COLO668 (cell line): ENCODE data around the gene SPATA16.
"Not testable (repeated sequence)": the region's sequence is repeated elsewhere in the genome, so short reads cannot be mapped to it uniquely, and the experiment has no call there.

Source experiments
- DNase-seq: peaks from one replicate; lab custom pipeline; 2025; ENCODE audit not compliant: unreplicated experiment; lab: John Stamatoyannopoulos, UW

Gene SPATA16, protein sequence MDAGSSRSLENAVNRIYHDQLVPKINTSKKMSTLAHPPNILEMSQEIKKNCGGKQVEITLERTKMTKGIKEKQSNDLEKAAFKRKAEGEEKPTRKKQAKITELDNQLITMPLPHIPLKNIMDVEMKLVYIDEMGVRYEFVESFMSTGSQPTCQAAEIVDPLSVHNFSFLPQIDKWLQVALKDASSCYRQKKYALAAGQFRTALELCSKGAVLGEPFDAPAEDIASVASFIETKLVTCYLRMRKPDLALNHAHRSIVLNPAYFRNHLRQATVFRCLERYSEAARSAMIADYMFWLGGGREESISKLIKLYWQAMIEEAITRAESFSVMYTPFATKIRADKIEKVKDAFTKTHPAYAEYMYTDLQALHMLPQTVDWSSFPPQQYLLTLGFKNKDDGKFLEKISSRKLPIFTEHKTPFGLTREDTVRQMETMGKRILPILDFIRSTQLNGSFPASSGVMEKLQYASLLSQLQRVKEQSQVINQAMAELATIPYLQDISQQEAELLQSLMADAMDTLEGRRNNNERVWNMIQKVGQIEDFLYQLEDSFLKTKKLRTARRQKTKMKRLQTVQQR

DNA sequence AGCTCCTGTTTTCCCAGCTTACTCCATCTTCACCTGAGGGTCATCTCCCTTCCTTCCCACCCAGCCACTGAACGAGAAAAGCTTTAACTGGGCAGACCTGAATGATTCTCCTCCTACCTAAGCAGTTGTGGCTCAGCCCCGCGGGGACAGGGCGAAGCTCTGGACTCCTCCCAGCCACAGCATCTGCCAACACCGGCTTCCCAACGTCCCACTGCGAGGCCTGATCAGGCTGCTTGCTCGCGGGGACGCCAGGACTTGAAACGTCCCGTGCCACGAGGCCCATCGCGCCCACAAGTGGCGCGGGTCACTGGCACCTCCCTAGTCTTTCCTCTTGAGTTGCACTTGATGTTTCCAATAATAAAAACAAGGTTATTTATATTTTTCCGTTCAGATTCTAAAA lies at the start of gene SPATA16:
Gene SPATA16 (minus strand): TSS at position 250 of the 400 bp plus-strand sequence. CDS start 23,504 bp downstream, outside the sequence.
- no peak for DNase-seq

DNA sequence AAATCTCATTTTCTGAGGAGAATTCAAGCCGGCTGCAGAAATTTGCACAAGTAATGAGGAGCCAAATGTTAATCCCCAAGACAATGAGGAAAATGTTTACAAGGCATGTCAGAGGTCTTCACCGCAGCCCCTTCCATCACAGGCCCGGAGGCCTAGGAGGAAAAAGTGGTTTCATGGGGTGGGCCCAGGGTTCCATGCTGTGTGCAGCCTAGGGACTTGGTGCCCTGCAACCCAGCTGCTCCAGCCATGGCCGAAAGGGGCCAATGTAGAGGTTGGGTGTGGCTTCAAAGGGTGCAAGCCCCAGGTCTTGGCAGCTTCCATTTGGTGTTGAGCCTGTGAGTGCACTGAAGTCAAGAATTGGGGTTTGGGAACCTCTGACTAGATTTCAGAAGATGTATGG lies 42.0 kb upstream of the SPATA16 start:
- not testable (repeated sequence) for DNase-seq

GRCh38 chr3:173173652-173174051 lies 32.6 kb upstream of the SPATA16 start:
- no peak for DNase-seq

- not testable (repeated sequence) for DNase-seq
Observed at GRCh38 chr3:173159139-173159538, 18.1 kb upstream of the SPATA16 start.

DNA sequence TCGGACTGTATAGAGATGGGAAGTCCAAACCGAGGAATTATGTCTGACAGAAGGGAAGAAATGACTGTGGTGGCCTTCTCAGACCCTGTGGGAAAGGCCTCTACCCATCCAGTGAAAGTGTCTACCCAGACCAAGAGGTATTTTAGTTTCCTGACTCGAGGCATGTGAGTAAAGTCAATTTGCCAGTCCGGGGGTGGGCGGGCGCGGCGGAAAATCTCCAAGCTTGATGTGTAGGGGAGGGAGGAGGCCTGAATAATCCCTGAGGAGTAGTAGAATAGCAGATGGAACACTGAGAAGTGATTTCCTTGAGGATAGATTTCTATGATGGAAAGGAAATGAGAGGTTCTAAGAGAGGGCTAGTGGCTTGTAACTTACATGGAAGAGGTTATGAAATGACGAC lies 15.5 kb upstream of the SPATA16 start:
- DNase-seq = not testable (repeated sequence)

DNA sequence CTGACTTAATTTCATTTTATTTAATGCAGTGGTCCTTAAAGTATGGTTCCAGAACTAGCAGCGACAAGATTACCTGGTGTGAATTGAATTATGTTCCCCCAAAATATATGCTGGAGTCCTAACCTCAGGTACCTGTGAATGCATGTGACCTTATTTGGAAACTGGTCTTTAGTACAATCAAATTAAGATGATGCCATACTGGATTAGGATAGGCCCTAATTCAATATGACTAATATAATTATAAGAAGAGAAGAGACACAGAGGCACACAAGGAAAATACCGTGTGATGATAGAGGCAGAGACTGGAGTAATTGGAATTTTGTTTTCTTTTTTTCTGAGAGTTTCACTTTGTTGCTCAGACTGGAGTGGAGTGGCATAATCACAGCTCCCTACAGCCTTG lies 12.6 kb upstream of the SPATA16 start:
- DNase-seq = no peak

DNA sequence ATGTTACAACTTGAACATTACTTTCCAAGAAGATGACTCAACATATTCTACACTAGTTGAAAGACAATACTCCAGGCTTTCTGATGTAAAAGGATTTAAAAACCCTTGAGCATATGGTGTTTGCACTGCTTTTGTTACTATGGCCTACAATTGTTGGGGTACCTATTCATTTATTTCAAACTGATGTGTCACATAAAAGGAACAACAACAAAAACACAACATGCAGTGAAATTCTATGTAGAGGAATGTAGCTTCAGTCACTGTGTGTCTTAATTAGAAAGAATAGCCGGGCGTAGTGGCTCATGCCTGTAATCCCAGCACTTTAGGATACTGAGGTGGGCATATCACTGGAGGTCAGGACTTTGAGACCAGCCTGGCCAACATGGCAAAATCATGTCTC lies 1.6 kb downstream of the SPATA16 start:
- no peak for DNase-seq

GRCh38 chr3:173138026-173138425 lies 3.0 kb downstream of the SPATA16 start:
- DNase-seq = no peak

- DNase-seq = no peak
Observed at GRCh38 chr3:173135059-173135458, 6.0 kb downstream of the SPATA16 start.

- DNase-seq = no peak
Observed at GRCh38 chr3:173128633-173129032, 12.4 kb downstream of the SPATA16 start.

- no peak for DNase-seq
Observed at GRCh38 chr3:173111321-173111720, 29.7 kb downstream of the SPATA16 start.

DNA sequence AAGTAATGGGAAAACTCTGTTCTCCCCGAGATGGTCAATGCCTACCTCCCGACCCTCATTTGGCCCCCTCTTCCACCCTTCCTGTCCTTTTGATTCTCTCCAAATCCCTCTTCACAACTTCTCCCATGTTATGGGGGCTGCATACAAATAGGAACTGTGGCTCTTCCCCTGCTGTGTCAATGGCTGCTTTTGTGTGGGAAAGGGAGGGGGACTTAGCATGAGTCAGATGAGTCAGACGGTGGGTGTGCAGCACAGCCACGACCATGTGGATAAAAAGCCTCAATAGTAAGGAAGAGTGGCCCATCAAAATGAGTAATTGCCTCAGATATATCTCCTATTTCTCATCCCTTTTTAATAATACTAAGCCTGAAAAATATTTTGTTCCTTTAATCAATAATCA lies 31.9 kb downstream of the SPATA16 start:
- no peak for DNase-seq

- no peak for DNase-seq
Observed at GRCh38 chr3:173103469-173103868, 37.6 kb downstream of the SPATA16 start.

DNA sequence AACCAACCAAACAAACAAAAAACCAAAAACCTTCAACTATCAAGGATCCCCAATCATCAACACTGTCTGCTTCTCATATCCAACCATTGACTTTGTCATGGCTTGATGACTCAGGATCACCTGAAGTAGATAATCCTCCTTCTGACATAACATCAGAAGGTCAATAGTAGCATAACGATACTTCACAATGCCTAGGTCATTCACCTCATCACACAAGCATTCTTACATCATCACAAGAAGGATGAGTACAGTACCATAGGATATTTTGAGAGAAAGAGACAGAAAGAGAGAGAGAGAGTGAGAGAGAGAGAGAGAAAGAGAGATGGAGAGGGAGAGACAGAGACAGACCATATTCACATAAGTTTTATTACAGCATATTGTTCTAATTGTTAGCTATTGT lies 42.1 kb downstream of the SPATA16 start:
- no peak for DNase-seq

GRCh38 chr3:173096994-173097785 lies 43.8 kb downstream of the SPATA16 start:
- DNase-seq = no peak

DNA sequence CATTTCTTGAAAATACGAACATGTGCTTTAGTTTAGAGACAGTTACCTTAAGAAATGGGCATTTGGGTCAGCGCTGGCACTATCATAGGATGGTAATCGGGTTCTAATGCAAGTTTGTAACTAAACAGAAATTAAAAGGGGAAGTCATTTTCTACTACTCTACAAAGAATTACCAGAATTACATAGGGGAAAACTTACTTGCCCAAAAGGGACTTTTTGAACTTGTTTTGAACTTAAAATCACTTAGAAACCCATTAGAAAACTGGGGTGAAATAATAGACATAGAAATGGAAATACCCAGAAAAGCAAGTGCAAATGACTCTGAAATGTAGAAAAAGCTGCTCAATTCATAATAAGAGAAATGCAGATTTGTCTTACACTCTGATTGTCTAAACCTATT lies 44.9 kb downstream of the SPATA16 start:
- DNase-seq = no peak

DNA sequence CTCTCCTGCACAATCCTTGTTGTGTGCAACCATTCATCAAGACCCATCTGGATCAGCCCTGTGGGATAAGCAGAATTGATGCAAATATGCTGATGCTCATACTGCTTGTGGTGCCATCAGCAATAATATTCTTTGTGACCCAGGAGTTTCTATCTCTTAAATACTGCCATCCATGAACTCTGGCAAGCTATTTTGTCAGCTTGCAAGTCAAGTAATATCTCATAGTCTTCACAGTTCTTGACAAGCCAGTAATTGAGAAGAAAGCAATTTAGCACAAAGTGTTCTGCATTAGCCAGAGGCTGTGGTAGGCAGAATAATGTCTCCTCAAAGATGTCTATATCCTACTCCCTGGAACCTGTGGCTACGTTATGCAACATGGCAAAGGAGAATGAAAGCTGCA lies 49.0 kb downstream of the SPATA16 start:
- no peak for DNase-seq

GRCh38 chr3:173090492-173090891 lies 50.5 kb downstream of the SPATA16 start:
- no peak for DNase-seq

- no peak for DNase-seq
Observed at GRCh38 chr3:173089283-173089682, 51.8 kb downstream of the SPATA16 start.

DNA sequence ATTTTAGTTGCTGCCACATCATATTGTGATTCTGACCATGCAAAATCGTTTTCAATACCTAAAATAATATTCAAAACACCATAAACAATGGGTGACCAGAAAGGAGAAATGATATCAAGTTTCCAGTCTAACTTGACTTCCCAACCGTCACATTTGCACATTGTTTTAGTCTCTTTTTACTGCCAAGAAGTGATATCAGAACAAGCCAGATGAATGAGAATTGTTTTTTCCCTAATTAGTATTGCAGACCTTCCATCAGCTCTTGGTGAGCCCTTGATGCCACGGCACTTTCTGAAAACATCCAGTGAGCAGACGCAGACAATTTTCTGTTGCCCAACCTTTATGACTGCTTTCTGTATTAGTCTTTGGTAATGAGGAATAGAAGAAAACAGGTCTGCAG lies 62.5 kb downstream of the SPATA16 start:
- DNase-seq = no peak

GRCh38 chr3:173066044-173067004 lies 74.7 kb downstream of the SPATA16 start:
- peak; percentile 15 for DNase-seq
